Putamen (tissue), 1 donor: ENCODE measurements around the gene SRPX.

ENCODE experiments used
- DNase-seq: peaks from one replicate; pipeline ENCODE4 v3.0.0-alpha.2; 2016; ENCODE audit warnings: low spot score

The SRPX gene

DNA sequence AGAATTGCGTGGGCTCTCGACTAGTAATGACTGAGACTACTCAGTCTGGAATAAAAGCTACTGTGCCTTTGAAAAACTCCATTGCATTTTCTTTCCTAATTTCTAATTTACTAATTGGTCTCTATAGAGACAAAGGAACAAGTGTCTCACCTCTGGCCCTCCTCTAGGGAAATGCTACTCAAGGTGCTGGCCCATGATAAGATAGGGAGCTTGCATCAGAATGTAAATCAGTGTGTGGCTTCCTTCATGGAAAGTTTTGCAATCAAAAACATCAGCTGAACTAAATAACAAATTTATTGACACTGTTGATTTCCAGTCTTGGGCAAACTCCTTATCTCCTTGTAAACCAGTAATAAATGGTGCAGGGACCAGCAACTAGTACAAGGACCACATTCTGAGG, 81.8 kb downstream of the SRPX start:
- DNase-seq: no peak

DNA sequence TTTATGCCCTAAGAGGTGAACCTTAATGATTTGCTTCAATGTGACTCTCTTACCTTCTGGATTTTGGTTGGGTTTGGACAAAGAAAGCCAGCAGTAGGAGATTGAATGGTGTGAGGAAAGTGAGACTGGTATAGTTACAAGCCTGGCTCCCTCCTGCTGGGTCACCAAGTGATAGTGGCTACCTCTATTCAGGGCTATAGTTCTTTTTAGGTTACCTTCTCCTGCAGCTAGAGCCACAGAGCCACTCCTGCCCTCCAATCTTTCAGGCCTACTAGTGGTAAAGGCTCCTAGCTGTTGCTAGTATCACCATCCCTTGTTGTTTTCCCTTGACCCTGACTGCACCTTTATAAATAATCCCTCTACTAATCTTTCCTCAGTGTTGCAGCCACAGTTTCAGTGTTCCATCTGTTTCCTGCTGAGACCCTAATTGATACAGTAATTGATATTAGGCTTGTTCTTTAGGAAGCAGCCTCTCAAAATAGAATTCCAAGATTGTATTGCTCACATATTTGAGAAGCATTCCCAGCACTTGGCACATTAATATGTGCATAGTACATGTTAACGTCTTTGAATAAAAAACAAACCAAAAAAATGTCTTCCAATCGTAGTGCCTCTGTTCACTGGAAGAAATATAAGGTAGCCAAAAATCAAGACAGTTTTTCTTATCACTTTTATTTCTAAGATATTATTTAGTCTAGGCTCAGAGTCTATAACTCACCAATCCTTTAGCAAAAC, 82.3 kb downstream of the SRPX start:
- no peak for DNase-seq

DNA sequence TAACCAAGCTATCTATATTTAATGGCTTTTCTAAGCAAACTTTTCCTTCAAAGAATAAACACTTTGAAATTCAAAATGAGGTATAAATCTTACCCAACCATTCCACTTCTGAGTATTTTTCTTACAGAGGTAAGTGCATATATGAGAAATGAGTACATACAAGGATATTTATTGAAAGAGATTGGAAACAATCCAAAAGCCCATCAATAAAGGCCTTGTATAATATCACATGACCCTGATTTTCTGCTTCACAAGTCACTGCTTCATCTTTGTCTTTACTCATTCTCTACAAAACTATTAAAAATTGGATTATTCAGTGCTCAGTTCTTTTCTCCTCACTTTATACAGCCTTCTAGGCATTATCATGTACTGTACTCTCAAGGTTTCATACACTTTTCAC, 91.3 kb downstream of the SRPX start:
- DNase-seq: no peak

DNA sequence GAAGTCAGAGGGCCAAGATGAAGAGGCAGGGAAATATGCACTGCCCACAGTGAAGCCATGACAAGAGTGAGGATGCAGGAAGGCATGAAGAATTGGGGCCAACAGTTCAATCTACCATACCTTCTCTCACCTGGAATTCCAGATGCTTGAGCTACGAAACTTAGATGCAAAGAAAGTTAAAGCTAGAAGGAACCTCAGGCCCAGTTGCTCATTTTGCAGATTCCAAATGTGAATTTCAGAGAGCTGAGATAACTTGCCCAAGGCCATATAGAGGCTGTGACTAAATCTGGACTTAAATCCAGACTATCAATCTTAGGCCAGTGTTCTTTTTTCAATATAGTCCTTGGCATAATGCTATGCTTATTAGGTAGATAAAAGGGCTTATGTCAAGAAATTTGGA, 92.7 kb downstream of the SRPX start:
- DNase-seq: no peak

DNA sequence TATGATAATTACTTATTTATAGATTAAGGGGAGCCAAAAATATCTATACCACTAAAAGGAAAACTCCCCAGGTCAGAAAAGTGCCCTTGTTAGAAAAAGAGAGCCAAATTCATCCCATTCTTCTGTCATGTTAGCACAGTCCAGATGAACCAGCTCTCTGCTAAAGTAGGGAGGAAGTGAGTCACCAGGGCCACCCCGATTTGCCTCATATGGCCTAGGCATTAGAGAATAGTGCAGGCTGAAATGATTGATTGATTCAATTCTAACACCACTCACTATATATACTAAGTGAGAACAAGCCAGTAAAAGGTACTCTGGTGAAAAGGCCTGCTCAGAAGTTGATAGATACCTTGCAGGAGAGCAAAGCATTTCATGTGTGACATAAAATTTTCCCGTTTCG, 94.5 kb downstream of the SRPX start:
- no peak for DNase-seq

DNA sequence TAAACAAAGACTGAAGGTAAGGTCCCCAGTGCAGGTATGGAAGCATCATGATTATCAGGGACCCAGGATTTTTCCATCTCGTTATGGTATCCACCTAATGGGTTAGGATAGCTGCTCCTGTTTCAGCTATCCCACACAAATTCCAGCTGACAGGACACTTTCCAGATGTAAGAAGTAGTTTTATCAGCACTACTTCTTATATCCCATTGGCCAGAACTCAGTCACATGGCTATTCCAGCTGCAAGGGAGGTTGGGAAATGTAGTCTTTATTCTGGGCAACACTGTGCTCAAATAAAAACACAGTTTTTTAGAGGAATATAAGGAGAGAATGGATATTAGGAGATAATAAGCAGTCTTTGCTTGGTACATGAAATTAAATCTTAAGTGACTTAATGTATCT, 96.7 kb downstream of the SRPX start:
- no peak for DNase-seq

DNA sequence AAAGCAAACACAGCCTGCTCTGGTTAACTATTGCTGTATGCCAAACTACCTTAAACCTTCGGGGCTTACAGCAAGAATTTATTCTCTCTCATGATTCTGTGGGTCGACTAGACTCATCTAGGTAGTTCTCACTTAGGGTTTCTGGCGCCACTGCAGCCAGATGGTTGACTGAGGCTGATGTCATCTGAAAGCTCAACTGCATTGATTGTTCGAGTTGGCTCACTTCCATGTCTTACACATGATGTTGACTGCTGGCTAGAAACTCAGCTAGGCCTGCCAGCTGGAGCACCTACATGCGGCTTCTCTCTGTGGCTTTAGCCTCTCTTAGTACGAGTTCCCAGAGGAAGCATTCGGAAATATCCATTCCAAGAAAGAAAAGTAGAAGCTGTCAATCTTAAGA, 103.2 kb downstream of the SRPX start:
- no peak for DNase-seq

DNA sequence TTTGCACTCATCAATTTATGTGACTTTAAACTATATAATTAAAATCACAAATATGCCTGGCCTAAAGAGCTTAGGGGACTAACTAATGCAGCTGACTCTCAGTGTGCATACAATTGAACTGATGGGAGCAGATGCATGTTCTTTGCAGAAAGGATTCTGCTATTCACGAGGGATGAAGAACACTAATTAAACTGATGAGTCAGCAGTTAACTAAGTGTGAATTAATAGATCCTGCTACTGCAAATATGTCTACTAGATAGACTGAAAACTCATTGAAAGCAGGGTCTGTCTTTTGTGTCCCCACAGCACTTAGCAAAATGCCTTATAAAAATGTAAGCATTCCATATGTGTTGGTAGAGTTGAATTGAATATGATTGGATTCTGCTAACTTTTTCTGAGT, 104.0 kb downstream of the SRPX start:
- DNase-seq: no peak

DNA sequence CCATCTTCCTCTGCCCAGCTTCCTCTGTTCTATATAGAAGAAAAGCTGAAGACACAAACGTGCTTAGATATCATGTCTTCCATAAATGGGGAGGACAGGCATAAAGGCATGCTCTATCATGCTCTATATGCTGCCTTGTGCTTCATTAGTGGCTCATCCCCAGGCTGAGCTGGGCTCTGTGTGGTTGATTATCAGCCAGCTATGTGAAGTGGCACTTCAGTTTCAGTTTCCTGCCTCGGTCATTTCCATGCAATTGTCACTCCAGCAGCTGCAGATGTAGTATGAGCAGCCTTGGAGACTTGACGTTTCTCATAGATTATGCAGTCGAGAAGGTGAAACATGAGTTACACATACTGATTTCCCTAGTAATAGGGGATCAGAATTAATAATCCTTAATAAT, 108.1 kb downstream of the SRPX start:
- DNase-seq: no peak

DNA sequence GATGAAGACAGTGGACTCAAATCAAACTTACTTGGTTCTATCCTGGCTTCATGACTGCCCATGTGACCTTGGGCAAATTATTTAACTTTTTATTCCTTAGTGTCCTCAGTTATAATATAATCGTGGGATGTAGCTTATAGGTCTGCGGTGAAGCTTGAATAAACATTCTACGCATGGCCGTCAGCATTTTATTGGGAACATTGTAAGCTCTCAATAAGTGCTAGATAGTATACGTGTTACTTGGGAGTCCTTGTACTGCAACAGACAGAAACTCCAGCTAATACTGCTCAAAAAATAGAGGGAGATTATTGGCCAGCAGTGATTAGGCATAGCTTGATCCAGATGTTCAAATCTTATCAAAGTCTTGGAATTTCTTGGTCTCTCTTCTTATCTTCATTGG, 109.5 kb downstream of the SRPX start:
- no peak for DNase-seq

DNA sequence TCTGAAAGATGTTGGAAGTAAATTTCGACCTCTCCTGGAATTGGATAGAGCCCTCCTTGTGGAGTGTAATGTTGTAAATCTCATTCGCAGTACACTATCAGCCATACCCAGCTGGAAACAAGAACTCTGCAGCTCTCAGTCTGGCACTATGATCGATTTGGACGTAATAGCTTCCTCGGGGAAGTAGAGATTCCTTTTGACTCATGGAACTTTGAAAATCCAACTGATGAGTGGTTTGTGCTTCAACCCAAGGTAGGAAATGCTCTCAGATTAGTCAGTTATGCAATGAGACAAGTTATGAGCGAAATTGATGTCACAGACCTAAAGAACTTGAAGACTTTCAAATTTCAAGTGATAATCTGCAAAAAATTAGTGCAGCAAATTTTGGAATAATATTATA, 110.4 kb downstream of the SRPX start:
- no peak for DNase-seq

DNA sequence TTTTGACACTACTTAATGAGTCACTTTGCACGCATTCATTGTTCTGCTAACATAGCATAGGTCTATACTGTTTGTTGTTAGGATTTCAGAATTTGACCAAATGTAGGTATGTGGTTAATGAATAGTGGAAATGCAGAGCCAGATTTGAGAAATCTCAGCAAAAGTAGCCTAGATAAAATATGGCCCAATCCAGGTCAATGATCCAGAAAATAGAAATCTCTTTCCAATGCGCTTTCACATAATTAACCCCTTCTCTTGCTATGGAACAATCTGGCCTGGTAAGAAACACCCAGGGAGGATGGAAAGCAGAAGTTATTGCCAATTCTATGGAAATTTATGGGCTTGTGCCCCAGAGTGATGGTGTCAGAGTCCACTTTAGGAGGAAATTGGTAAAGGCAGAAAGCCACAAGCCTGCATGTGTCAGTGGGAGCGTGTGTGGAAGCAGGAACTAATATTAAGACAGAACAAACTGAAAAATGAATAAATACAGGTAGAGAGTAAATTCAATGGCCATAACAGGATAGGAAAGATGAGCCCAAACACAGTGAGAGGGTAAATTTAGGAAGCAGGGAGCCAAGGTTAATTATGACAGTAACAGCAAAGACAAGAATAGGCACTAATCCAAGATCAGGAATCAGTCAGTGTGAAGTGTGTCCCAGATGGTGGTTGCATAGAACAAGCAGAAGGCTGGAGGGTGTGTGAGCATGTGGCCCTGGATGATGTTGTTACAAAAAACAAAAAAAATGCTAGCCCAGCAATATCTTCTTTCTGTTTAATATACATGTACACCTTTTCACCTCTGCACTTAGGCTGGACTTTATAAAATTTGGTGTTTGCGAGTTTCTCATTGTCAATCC, 111.4 kb downstream of the SRPX start:
- DNase-seq: no peak

DNA sequence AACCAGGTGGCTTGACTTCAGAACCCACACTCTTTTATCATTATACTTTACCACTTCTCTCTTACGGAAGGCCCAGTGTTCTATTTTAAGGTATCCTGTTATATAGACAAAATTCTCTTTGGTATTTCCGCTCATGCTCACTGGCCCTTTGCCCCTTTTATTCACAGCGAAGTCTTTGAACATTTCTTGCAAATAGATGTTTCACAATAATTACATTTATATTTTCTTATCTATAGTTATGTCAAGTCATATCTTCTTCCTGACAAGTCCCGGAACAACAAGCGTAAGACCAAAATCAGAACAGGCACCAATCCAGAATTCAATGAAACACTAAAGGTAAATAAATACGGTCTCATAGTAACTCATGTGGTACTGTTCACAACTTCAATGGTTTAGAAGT, 112.3 kb downstream of the SRPX start:
- no peak for DNase-seq

DNA sequence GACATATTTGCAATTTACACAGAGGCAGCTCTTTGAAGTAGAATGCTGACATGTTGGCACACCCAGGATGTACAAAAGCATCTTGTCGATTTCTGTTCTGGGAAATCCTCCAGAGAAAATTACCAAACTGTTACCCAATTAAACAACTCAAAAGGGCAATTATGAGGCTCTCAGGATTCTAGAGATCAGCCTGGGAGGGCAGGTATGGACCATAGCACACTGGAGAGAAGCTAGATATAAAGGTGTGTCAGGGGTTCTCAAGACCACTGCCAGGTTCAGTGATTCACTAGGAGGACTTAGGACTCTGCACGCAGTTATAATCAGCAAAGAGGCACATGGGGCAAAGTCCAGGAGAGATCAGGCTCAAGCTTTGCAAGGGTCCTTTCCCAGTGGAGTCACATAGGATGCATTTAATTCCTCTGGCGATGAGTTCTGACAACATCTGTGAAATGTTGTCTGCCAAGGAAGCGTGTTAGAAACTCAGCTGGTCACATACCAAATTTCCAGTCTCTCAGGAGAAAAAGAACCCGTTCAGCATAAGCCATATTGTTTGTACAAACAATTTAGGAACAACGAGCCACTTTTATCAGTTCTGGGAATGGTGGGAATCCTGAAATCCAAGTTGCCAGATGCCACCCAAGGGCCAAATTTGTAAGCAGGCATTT, 113.5 kb downstream of the SRPX start:
- DNase-seq: no peak

DNA sequence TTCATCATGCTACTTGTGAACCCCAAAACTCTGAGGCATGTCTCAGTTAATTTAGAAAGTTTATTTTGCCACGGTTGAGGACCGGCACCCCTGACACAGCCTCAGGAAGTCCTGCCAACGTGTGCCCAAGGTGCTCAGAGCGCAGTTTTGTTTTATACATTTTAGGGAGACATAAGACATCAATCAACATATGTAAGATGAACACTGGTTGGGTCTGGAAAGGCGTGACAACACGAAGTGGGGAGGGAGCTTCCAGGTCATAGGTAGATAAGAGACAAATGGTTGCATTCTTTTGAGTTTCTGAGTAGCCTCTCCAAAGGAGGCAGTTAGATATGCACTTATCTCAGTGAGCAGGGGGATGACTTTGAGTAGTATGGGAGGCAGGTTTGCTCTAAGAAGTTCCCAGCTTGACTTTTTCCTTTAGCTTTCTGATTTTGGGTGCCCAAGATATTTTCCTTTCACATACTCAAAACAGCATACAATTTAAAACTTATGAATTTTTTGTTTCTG, 115.4 kb downstream of the SRPX start:
- no peak for DNase-seq

DNA sequence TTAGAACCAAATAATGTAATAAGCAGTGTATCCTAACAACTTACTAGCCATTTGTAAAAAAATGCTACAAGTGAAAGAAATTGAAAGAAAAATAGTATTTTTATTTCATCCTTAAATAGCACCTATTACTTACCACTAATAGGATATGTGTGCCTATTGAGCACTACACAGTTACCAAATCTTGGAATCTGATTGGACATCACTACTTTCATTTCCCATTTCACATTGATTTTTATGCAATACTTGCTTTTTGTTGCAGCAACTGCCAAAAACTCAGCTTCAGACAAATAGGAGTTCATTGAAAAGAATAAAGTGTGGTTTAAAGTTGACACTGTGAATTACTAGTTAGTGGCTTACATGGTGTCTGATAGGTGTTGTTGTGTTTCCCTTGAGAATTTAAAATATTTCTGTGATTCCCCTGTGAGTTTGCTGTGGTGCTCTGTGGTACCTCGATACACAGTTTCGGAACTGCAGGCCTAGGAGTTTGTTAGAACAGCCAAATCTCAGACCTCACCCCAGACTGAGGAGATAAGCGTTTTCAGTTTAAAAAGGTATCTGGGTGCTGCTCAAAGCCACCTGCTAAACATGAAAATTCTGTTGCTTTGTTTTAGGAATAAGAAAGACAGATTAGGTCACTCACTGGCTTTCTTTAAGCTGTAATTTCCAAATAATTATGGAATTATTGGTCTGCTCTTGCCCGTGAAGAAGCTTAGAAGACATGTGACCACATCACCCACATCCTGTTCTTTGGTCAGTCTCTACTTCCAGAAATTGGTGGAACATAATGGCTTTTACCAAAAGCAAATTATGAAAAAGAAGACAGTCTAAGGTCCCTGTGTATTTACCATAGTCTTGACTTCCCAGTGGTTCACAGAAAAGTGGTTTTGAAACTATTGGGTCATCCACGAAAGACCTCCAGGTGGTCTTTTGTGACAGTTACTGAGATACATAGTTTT, 116.5 kb downstream of the SRPX start:
- DNase-seq: no peak

DNA sequence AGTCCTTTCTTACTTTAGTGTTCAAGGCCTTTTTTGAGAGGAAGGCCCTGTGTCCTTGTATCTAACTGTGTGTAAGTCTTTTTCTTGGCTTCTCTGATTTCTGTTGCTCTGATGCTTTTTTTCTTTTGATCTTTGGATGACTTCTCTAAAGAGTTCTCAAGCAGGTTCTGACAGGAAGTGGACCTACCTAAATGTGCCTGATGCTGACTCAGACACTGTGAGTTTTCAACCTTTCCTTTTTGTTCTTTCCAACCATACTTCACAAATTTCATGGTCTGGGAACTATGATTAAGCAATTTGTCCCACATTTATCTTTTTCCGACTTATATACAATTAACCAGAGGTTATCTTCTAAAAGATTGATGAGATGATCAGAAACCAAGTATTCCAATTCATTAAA, 117.8 kb downstream of the SRPX start:
- no peak for DNase-seq

DNA sequence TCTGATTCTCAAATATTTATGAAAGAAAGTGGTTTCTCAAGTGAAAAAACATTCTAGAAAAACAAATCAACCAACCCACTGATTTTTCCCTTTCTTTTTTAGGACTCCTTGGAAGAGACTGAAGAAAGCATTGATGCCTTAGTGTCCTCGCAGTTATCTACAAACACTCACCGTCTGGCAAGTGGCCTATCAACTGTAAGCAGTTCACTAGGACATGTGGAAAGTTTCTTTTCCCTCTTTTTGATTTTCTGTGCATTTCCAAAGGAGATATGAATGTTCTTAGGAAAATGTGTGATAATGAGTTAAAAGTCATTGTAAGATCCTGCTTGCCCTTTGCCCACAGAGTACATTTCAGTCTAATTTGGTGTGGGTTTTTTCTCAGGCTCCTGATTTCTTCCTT, 118.4 kb downstream of the SRPX start:
- DNase-seq: no peak

DNA sequence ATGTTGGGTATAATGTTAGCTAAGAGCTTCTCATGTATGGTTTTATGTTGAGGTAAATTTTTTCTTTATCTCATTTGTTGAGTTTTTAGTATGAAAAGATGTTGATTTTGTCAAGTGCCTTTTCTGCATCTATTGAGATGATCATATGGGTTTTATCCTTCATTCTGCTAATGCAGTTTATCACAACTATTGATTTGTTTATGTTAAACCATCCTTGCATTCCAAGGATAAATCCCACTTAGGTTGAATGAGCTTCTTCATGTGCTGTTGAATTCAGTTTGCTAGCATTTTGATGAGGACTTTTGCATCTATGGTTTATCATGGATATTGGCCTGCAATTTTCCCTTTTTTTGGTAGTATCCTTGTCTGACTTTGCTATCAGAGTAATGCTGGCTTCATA, 121.0 kb downstream of the SRPX start:
- DNase-seq: no peak
